Esophagus muscularis mucosa (tissue), 4 donors: ENCODE measurements around the gene ATP1B4. TPM values are rescaled to one million over a fixed set of nuclear protein-coding genes. Genes with fewer than 3 reads are reported as not detected.

Source experiments
- DNase-seq: peaks from one replicate; pipeline ENCODE4 v3.0.0-alpha.2; 2017; ENCODE audit errors: extremely low spot score
- H3K27ac ChIP-seq, 4 donors: fragments of 200-600 bp; sonication (generic); replicated peaks in 1 of 4; 1 replicate in 3 of 4; 2 replicates in 1 of 4; pipeline ENCODE4 v1.5.1; 2016 to 2019; ENCODE audit warnings: mild to moderate bottlenecking in 1 of 4
- H3K27me3 ChIP-seq, 4 donors: fragments of 200-600 bp; sonication (generic); one replicate each; pipeline versions ENCODE4 v1.5.1 to v1.6.0; 2016 to 2019
- H3K36me3 ChIP-seq, 4 donors: fragments of 200-600 bp; sonication (generic); one replicate each; pipeline ENCODE4 v1.5.1; 2016 to 2019
- H3K4me1 ChIP-seq, 4 donors: fragments of 200-600 bp; sonication (generic); one replicate each; pipeline ENCODE4 v1.5.1; 2016 to 2019
- H3K4me3 ChIP-seq, 4 donors: fragments of 200-600 bp; sonication (generic); 1 replicate in 2 of 4; 2 replicates in 2 of 4; pipeline ENCODE4 v1.5.1; 2016 to 2019; ENCODE audit warnings: mild to moderate bottlenecking in 4 of 4, moderate library complexity in 1 of 4
- H3K9me3 ChIP-seq, 4 donors: fragments of 200-600 bp; sonication (generic); 1 replicate in 3 of 4; 2 replicates in 1 of 4; pipeline ENCODE4 v1.5.1; 2016 to 2019
- CTCF ChIP-seq, 3 experiments: fragments of 200-600 bp in 2 of 3; fragments of 450-650 bp in 1 of 3; sonication (generic) in 2 of 3; IDR thresholded peaks; one replicate each; pipeline ENCODE4 v1.5.1; 2017 to 2019; ENCODE audit warnings: antibody characterized with exemption in 3 of 3, mild to moderate bottlenecking in 2 of 3, moderate library complexity in 1 of 3
- EP300 ChIP-seq: sonication (generic); formaldehyde crosslinking; IDR thresholded peaks from one replicate; pipeline ENCODE4 v1.6.1; 2017; ENCODE audit warnings: antibody characterized with exemption
- POLR2A ChIP-seq: fragments of 450-650 bp; IDR thresholded peaks from one replicate; pipeline ENCODE4 v1.6.1; 2017; ENCODE audit warnings: antibody characterized with exemption, moderate library complexity, mild to moderate bottlenecking, low read depth
- POLR2AphosphoS5 ChIP-seq, 2 donors: sonication (generic); formaldehyde crosslinking; IDR thresholded peaks; one replicate each; pipeline ENCODE4 v1.6.1; 2017; ENCODE audit warnings: antibody characterized with exemption in 2 of 2
- whole genome bisulfite sequencing: methylation state at CpG from one replicate; pipeline ENCODE4 v1.1.5; 2018; 5-methylcytosine and 5-hydroxymethylcytosine counted together
- intact Hi-C: fragments of 100-400 bp; cut with DNase I; formaldehyde crosslinking; loops from one replicate; pipeline ENCODE4 v1.15.1; 2023
- total RNA-seq, 4 donors: library from RNA; depleted of rRNA; stranded (reverse); fragments of >200 nt; gene quantifications; one replicate each; pipeline versions ENCODE4 v1.1.0 to v1.2.1, GENCODE V29; 2016

The ATP1B4 gene
- total RNA-seq, 4 donors from 2014 or later = not detected

GRCh38 chrX:120406638-120407037 is 44.7 kb downstream of the ATP1B4 start:
- no peak for TF ChIP-seq EP300
- TF ChIP-seq CTCF (IDR thresholded peaks at IDR 0.05) = no peak
- no peak for TF ChIP-seq POLR2A
- TF ChIP-seq POLR2AphosphoS5 (IDR thresholded peaks at IDR 0.05) = no peak
- Histone ChIP-seq H3K4me3 (no peak overlapping the region), H3K9me3 (no peaks in the 10 kb centered on the region), H3K27me3 (no peaks in the 10 kb centered on the region), H3K36me3 (no peaks in the 10 kb centered on the region), H3K27ac (no peak overlapping the region), H3K4me1 (no peaks in the 10 kb centered on the region)
- WGBS = 82% methylated on average over 5 of the region's 5 CpGs
- DNase-seq = no peak
- intact Hi-C loops = no loop called here

DNA sequence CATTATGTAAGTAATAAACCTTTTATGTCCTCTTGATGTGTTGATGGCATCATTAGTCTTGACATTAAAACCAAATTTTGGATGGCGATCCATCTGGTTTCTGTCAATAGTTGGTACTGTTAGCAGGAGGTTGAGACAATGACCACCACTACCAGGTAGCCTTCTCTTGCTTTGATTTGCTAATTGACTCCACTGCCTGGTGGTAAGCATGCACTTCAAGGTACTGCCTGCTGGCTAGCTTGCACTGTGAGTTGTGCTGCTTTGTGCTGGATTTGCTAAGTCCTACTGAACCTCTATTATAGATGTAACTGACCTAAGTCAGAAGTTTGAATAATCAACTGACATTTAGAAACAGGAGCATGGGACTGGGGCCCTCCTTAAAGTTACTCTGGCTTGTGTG is 46.3 kb downstream of the ATP1B4 start:
- Histone ChIP-seq H3K27ac (no peak overlapping the region), H3K36me3 (no peaks in the 10 kb centered on the region), H3K27me3 (no peaks in the 10 kb centered on the region), H3K4me1 (no peaks in the 10 kb centered on the region), H3K9me3 (no peaks in the 10 kb centered on the region), H3K4me3 (no peak overlapping the region)
- intact Hi-C loops = no loop called here
- WGBS = 92% methylated on average over 1 of the region's 1 CpG
- TF ChIP-seq CTCF (IDR thresholded peaks at IDR 0.05) = no peak
- no peak for TF ChIP-seq POLR2A
- no peak for TF ChIP-seq POLR2AphosphoS5 (IDR thresholded peaks at IDR 0.05)
- TF ChIP-seq EP300 = no peak
- DNase-seq = no peak

DNA sequence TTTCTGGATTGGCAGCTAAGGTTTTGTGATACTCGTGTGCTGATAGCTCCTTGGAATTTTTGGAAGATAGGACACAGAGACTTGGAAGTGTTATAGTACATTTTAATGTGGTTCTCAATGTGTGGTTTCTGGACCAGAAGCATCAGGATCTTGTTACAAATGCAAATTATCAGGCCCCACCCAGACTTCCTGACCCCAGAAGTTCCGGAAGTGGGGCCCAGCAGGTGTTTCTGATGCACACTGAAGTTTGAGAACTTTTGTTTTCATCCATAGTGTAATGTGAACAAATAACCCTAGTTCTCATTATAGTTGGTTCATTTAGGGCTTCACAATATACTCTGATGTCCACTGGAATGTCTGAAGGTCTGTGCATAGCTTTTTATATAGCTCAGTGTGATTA is 57.6 kb downstream of the ATP1B4 start:
- no peak overlapping the region for H3K4me3 ChIP-seq
- DNase-seq = no peak
- 46% methylated on average over 2 of the region's 2 CpGs for WGBS
- no peaks in the 10 kb centered on the region for H3K9me3 ChIP-seq
- TF ChIP-seq EP300 (no peak), CTCF (IDR thresholded peaks at IDR 0.05) (no peak), POLR2A (no peak), POLR2AphosphoS5 (IDR thresholded peaks at IDR 0.05) (no peak)
- no peak overlapping the region for H3K27ac ChIP-seq
- no peaks in the 10 kb centered on the region for H3K27me3 ChIP-seq
- H3K36me3 ChIP-seq = no peaks in the 10 kb centered on the region
- no peaks in the 10 kb centered on the region for H3K4me1 ChIP-seq
- intact Hi-C loops = no loop called here

- TF ChIP-seq POLR2A (no peak), CTCF (IDR thresholded peaks at IDR 0.05) (no peak), POLR2AphosphoS5 (IDR thresholded peaks at IDR 0.05) (no peak), EP300 (no peak)
- DNase-seq = no peak
- H3K4me3 ChIP-seq = no peak overlapping the region
- H3K4me1 ChIP-seq = no peaks in the 10 kb centered on the region
- H3K36me3 ChIP-seq = no peaks in the 10 kb centered on the region
- no peak overlapping the region for H3K27ac ChIP-seq
- intact Hi-C loops = no loop called here
- no peaks in the 10 kb centered on the region for H3K27me3 ChIP-seq
- H3K9me3 ChIP-seq = no peaks in the 10 kb centered on the region
Measured at GRCh38 chrX:120426599-120426998, 64.7 kb downstream of the ATP1B4 start.

- Histone ChIP-seq H3K9me3 (no peaks in the 10 kb centered on the region), H3K4me3 (no peak overlapping the region), H3K27me3 (no peaks in the 10 kb centered on the region), H3K36me3 (no peaks in the 10 kb centered on the region), H3K4me1 (no peaks in the 10 kb centered on the region), H3K27ac (no peak overlapping the region)
- intact Hi-C loops = no loop called here
- no peak for TF ChIP-seq POLR2A
- no peak for TF ChIP-seq POLR2AphosphoS5 (IDR thresholded peaks at IDR 0.05)
- no peak for TF ChIP-seq CTCF (IDR thresholded peaks at IDR 0.05)
- TF ChIP-seq EP300 = no peak
- DNase-seq = no peak
- WGBS = 20% methylated on average over 2 of the region's 2 CpGs
Measured at GRCh38 chrX:120428309-120428708, 66.4 kb downstream of the ATP1B4 start.
